Measurements from ENCODE around the gene SASH1.

DNA sequence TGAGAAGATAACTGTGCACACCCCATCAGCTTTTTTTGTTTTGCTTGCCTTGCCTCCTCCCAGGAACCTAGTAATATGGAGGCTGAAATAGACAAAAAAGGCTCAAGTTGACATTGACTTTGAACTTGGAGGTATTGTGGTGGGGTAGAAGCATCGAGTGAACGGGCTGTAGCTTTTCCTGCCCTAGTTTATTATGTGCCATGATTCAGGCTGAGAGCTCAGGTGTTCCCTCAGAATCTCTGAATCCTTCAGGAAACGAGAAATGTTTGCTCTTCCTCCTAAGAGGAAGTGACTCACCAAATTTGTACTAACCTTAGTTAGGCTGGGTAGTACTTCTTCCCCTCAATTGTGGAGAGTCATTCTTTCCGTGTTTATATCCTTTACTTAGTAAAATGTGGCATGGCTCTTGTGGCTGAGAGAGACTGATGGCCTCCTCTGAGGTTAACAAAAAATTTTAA, 98.8 kb downstream of the SASH1 start:
- TF ChIP-seq, protein P1, sequence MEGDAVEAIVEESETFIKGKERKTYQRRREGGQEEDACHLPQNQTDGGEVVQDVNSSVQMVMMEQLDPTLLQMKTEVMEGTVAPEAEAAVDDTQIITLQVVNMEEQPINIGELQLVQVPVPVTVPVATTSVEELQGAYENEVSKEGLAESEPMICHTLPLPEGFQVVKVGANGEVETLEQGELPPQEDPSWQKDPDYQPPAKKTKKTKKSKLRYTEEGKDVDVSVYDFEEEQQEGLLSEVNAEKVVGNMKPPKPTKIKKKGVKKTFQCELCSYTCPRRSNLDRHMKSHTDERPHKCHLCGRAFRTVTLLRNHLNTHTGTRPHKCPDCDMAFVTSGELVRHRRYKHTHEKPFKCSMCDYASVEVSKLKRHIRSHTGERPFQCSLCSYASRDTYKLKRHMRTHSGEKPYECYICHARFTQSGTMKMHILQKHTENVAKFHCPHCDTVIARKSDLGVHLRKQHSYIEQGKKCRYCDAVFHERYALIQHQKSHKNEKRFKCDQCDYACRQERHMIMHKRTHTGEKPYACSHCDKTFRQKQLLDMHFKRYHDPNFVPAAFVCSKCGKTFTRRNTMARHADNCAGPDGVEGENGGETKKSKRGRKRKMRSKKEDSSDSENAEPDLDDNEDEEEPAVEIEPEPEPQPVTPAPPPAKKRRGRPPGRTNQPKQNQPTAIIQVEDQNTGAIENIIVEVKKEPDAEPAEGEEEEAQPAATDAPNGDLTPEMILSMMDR (IDR thresholded peaks at IDR 0.05), result no peak
- TF ChIP-seq POLR2A (IDR thresholded peaks at IDR 0.05) (no peak), EP300 (IDR thresholded peaks at IDR 0.05) (no peak)

Measured in ovary (tissue), 3 donors.